Suppressor macrophage (primary cell): ENCODE data around the gene PRPSAP2.
A peak's percentile ranks its signal among the peaks of the same experiment; 100 is the strongest.
"Not testable (repeated sequence)": the region's sequence is repeated elsewhere in the genome, so short reads cannot be mapped to it uniquely, and the experiment has no call there.

Experiments
- DNase-seq, 4 experiments: peaks; one replicate each; pipeline ENCODE4 v3.0.0-alpha.2; 2020 to 2022
- total RNA-seq, 17 experiments: gene quantifications; one replicate each; lab custom pipeline; 2026; ENCODE audit warnings: mixed read lengths in 6 of 17, inconsistent platforms in 3 of 17; lab: John Stamatoyannopoulos, UW

Gene PRPSAP2
- 5.6 to 30.0 (median 21.3) reads per million in 17 experiments for total RNA-seq

GRCh38 chr17:18857864-18858566 lies at the start of gene PRPSAP2:
Gene PRPSAP2, plus strand, starts transcription at chr17:18858131. Its CDS starts 7,703 bp downstream, at chr17:18865834.
- peak; percentile 93 to 99 (median 96) for DNase-seq

- DNase-seq = not testable (repeated sequence)
Observed at GRCh38 chr17:18815924-18816323, 42.0 kb upstream of the PRPSAP2 start.

GRCh38 chr17:18816489-18817371 lies 41.2 kb upstream of the PRPSAP2 start:
- peak; percentile 63 to 80 (median 78) for DNase-seq

GRCh38 chr17:18821430-18821829 lies 36.5 kb upstream of the PRPSAP2 start:
- peak in 1 of 4 experiments; percentile 4 for DNase-seq

GRCh38 chr17:18827613-18828012 lies 30.3 kb upstream of the PRPSAP2 start:
- not testable (repeated sequence) for DNase-seq

GRCh38 chr17:18848501-18848900 lies 9.4 kb upstream of the PRPSAP2 start:
- no peak for DNase-seq

GRCh38 chr17:18850679-18851078 lies 7.3 kb upstream of the PRPSAP2 start:
- DNase-seq = no peak

GRCh38 chr17:18851201-18851600 lies 6.7 kb upstream of the PRPSAP2 start:
- DNase-seq = no peak

GRCh38 chr17:18854956-18855355 lies 3.0 kb upstream of the PRPSAP2 start:
- no peak for DNase-seq

- DNase-seq = peak; percentile 91 to 95 (median 93)
Observed at GRCh38 chr17:18855831-18856569, 1.9 kb upstream of the PRPSAP2 start.

- DNase-seq = no peak
Observed at GRCh38 chr17:18856570-18856915, 1.4 kb upstream of the PRPSAP2 start.

- no peak for DNase-seq
Observed at GRCh38 chr17:18858567-18859245, 775 bp downstream of the PRPSAP2 start.

GRCh38 chr17:18859256-18859655 lies 1.3 kb downstream of the PRPSAP2 start:
- DNase-seq = peak; percentile 40 to 79 (median 63)

GRCh38 chr17:18860161-18860972 lies 2.4 kb downstream of the PRPSAP2 start:
- peak in 2 of 4 experiments; percentile 38 to 39 for DNase-seq

- no peak for DNase-seq
Observed at GRCh38 chr17:18862011-18862410, 4.1 kb downstream of the PRPSAP2 start.

GRCh38 chr17:18864996-18865395 lies 7.1 kb downstream of the PRPSAP2 start:
- not testable (repeated sequence) for DNase-seq

GRCh38 chr17:18866866-18867813 lies 9.2 kb downstream of the PRPSAP2 start:
- no peak for DNase-seq

- no peak for DNase-seq
Observed at GRCh38 chr17:18877104-18877645, 19.2 kb downstream of the PRPSAP2 start.

- DNase-seq = no peak
Observed at GRCh38 chr17:18888766-18889290, 30.9 kb downstream of the PRPSAP2 start.

- no peak for DNase-seq
Observed at GRCh38 chr17:18889658-18890057, 31.7 kb downstream of the PRPSAP2 start.
